RCC 7860 (cell line): ENCODE data around the gene PDCD5.
"Not testable (repeated sequence)": the region's sequence is repeated elsewhere in the genome, so short reads cannot be mapped to it uniquely, and the experiment has no call there.

Source experiments
- DNase-seq: peaks from one replicate; pipeline ENCODE4 v3.0.0-alpha.2; 2015; ENCODE audit warnings: low spot score
- FAIRE-seq: peaks from 2 replicates; lab custom pipeline; 2012; peaks lifted over from hg19 to GRCh38; lab: Jason Lieb, UNC

The PDCD5 gene

DNA sequence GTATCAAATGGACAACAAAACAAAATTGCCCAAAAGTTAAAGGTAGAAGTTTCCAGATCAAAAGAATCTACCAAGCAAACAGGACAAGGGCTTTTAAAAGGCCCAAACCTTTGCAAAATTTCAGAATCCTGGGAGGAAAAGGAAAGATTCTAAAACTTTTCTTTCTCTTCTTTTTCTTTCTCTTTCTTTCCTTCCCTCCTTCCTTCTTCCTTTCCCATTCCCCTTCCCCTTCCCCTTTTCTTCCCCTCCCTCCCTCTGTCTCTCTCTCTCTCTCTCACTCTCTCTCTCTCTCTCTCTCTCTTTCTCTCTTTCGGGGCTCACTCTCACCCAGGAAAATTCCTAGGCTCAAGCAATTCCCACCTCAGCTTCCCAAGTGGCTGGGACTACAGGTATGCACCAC, 4.2 kb upstream of the PDCD5 start:
- FAIRE-seq = no peak

DNA sequence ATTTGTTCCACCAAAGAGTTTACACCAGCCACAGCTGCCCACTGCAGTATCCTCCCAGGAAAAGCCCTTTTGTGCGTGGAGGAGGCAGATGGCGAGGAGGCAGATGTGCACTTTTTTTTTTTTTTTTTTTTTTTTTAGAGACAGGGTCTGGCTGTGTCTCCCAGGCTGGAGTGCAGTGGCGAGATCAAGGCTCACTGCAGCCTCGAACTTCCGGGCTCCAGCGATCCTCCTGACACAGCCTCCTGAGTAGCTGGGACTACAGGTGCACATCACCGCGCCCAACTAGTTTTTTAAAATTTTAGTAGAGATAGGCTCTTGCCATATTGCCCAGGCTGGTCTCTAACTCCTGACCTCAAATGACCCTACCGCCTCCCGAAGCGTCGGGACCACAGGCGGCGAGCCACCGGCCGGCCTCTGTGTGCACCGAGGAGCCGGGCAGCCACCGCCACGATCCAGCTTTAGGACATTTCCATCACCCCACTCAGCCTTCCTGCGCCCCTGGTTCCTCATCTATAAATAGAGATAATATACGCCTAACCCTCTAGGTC, 563 bp upstream of the PDCD5 start:
- FAIRE-seq (no peak), DNase-seq (no peak)

More for the DNA sequence above, 4.2 kb upstream of the PDCD5 start:
- no peak for DNase-seq

DNA sequence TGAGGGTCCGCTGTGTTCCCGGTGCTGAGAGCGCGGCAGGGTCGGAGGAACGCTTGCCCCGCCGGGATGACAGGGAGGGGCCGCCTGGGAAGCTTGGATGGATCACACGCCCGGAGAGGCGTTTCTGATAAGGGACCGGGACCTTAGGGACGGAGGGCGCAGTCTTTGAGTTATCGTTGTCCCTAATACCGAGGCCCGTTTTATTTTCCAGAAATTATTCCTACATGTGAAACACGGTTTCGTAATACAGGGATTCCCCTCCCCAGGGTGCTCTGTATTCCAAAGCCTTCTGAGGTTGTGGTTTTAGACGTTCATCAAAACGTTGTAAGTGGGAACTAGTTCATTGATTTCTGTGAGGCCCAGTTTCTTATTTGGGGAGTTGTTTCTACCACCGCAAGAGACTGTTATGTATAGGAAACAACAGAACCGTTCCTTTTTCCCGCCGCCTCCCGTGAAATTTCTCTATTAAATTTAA, 752 bp downstream of the PDCD5 start:
- DNase-seq = no peak

DNA sequence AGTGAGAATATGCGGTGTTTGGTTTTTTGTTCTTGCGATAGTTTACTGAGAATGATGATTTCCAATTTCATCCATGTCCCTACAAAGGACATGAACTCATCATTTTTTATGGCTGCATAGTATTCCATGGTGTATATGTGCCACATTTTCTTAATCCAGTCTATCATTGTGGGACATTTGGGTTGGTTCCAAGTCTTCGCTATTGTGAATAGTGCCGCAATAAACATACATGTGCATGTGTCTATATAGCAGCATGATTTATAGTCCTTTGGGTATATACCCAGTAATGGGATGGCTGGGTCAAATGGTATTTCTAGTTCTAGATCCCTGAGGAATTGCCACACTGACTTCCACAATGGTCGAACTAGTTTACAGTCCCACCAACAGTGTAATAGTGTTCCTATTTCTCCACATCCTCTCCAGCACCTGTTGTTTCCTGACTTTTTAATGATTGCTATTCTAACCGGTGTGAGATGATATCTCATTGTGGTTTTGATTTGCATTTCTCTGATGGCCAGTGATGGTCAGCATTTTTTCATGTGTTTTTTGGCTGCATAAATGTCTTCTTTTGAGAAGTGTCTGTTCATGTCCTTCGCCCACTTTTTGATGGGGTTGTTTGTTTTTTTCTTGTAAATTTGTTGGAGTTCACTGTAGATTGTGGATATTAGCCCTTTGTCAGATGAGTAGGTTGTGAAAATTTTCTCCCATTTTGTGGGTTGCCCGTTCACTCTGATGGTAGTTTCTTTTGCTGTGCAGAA, 6.9 kb downstream of the PDCD5 start:
- not testable (repeated sequence) for FAIRE-seq, DNase-seq

More for the DNA sequence above, 752 bp downstream of the PDCD5 start:
- FAIRE-seq = no peak

DNA sequence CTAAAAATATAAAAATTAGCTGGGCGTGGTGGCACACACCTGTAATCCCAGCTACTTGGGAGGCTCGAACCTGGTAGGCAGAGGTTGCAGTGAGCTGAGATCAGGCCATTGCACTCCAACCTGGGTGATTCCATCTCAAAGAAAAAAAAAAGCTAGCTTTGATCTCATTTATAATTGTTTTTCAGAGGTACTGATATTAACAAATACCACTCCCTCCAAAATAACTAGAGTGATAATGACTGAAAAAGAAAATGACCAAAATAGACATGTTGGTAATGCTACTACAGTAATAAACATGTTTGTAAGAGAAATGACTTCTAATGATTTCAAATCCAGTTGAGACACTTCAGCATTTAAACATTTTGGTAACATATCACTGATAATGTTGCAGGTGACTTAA, 13.0 kb downstream of the PDCD5 start:
- no peak for DNase-seq
- FAIRE-seq = no peak

DNA sequence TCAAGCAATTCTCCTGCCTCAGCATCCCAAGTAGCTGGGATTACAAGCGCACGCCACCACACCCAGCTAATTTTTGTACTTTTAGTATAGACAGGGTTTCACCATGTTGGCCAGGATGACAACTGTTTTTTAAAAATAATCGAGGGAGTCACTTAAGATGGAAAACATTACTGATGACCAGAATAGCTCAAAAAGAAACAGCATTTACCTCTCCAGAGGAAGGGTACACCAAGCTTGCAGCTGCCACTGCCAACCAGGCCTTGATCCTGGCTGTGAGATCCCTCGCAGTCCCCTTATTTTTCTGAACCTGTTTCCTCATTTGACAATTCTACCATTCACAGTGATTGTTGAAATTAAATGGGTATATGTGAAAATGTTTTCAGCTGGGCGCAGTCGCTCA, 14.5 kb downstream of the PDCD5 start:
- DNase-seq (no peak), FAIRE-seq (no peak)

DNA sequence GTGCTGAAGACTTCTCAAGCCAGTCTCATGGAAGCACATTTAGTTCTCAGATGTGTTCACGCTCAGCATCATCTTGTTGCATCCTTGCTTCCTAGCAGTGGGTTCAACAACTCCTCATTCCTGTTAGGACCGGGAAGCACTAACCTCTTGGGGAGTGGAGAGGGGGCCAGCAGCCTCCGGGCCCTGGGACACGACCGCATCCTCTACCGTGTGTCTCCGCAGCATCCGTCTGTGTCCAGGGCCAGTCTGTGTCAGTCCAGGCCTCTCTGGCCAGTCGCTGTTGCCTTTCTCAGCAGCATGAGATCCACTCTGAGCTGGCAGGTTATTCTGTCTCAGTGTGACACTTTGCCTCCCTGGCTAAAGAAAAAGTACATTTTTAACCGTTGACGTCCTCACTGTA, 17.0 kb downstream of the PDCD5 start:
- FAIRE-seq (no peak), DNase-seq (no peak)

DNA sequence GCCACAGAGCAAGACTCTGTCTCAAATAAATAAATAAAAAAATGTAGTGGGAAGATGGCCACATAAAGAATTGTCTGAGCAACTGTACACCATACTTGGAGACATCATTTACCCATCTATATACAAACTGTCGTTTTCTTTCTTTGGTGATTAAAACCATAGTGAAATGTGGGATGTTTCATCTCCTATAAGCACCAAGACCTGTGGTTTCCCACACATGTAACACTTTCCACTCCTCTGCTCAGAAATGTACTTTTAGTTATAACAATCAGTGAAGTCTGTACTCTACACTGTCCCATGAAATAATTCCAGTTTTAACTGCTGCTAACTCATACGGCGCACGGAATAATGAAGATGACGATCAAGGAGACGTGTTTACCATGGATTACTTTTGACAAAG, 18.3 kb downstream of the PDCD5 start:
- no peak for FAIRE-seq
- no peak for DNase-seq

DNA sequence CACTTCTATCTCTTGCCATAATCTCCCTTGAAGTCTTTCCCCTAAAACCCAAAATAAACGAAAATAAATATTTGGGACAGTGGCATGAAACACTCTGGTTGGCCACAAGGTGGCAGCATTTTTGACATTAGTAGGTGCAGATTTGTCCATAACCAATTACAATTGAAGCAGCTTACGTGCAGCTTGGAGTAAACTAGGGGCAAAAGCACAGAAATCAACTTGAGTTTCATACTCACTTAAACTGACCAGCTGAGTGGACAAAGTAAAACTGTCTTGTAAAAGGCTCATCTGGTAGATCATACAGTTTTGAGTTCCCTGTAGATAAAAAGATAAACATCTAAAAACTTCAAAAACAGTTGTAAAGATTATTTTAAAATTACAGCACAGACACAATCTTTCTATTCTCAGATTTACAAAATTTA, 18.8 kb downstream of the PDCD5 start:
- FAIRE-seq = peak; percentile 40
- DNase-seq = peak; percentile 24

DNA sequence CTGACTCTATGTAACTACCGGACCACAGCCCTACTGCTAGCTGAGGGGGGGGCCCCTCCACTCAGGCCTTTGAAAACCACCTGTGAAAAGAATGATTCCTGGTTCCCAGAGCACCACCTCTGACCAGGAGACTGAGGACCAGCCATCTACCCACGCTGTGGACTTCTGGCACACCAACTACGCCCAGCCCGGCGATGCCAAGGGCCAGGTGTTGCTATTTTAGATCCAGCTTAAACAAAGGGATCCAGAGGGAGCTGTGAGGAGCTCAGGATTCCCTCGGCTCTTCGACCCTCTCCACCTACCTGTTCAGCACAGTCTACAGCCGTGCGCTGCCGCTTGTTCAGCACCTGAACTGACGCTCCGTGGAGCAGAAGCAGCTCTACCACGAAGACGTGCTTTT, 23.0 kb downstream of the PDCD5 start:
- DNase-seq (no peak), FAIRE-seq (no peak)

DNA sequence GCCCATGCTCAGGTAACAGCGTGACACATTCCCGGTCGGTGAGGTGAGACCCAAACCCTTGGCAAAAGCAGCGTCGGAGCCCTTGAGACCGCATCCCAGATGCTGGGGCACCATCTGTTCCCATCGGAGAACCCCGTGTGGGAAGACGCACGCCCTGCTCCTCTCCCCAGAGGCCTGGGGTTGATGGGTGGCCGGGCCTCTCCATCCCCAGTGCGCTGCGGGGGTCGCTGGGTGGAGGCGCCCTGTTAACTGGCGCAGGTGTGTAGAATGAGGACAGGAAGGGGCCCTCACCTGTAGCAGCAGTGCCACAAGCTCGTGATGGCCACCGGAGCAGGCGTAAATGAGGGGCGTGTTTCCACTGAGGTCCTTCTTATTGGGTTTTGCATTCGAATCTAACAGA, 24.6 kb downstream of the PDCD5 start:
- FAIRE-seq (no peak), DNase-seq (no peak)

DNA sequence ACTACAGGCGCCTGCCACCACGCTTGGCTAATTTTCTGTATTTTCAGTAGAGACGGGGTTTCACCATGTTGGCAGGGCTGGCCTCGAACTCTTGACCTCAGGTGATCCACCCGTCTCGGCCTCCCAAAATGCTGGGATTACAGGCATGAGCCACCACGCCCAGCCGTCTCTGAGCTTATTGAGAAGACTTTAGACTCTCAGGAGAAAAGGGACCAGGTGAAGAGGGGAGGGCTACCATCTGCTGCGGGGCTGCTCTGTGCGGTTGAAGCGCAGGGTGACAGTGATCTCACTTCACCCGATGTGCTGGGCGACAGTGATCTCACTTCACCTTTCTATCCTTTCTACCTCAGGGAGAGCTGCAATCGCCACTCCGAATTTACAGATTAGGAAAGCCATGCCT, 25.3 kb downstream of the PDCD5 start:
- FAIRE-seq (no peak), DNase-seq (no peak)

DNA sequence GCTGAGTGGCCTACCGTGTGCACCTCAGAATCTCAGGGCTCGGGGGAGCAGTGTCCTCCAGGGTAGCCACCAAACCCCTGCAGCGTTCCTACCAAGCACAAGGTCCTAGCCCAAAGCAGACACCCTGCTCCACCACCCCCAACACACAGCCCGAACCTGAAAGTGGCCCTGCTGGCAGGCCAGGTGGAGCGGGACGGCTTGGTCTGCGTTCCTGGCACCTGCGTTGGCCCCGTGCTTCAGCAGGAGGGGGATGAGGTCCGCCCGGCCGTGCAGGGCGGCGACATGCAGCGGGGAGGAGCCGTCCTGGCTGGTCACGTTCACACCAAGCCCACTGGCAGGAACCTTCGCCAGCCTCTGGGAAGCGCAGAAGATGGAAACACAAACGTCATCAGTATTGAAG, 26.5 kb downstream of the PDCD5 start:
- DNase-seq = no peak
- FAIRE-seq = no peak

DNA sequence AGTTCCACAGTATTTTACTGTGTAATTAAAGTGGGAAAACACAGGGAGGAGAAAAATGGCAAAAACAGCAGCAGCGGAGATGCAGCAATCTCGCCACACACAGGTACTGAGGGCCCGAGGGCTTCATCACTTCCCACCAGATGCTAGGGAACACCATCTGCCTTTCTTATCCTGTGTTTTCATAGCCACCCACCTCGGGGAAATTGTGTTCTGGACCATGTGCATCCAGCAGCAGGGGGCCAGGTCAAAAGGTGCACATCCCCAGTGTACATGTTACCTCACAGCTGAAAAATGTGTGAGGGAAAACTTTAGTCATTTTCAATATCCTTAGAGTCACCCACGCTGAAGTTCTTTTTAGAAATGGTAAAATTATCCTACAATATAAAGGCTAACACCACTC, 30.2 kb downstream of the PDCD5 start:
- FAIRE-seq = no peak
- DNase-seq = no peak

DNA sequence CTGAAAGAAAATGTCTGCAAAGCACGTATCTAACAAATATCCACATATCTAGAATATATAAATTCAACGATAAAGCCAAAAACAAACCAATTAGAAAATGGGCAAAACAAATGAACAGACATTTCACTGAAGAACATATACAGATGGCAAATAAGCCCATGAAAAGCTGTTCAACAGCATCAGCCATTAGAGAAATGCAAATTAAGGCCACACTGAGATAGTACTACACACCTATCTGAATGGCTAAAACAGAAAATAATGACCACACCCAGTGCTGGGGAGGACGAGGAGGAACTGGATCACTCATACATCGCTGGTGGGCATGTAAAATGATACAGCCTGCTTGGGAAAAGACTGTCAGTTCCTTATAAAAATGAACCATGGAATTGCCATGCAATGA, 32.0 kb downstream of the PDCD5 start:
- no peak for DNase-seq
- no peak for FAIRE-seq

DNA sequence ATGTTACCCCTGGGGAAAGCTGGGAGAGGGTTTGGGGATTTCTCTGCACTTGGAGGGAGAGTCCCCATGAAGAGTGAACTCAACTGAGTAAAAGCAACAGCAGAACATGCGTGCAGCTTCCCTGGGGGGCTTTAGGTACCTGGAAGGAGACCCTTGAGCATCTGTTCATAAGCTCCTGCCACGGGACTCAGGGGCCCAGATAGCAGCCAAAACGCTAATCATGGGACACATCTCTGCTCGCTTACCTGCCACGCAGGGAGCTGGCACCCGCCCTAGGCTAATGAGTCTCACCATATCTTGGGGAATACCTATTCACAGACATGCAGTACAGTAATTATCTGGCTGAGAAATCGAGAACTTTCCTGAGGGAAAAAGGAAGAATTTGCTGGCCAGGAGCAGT, 33.9 kb downstream of the PDCD5 start:
- FAIRE-seq = no peak
- DNase-seq = no peak

DNA sequence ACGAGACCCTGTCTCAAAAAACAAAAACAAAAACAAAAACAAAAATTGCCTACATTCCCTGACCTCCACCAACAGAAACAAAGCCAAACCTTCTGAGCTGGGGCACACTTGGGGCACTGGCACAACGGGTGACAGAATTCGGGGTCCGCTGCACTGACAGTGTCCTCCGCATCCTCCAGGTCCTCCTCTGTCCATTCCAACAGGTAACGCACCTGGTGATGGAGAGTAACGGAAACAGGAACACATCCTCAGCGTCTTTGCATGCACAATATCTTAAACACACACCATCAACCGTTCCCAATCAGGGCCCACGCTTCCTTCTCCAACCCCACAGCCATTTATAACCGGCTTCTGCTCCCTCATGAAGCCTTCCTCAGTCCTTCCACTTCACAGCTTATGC, 34.6 kb downstream of the PDCD5 start:
- FAIRE-seq (no peak), DNase-seq (no peak)

DNA sequence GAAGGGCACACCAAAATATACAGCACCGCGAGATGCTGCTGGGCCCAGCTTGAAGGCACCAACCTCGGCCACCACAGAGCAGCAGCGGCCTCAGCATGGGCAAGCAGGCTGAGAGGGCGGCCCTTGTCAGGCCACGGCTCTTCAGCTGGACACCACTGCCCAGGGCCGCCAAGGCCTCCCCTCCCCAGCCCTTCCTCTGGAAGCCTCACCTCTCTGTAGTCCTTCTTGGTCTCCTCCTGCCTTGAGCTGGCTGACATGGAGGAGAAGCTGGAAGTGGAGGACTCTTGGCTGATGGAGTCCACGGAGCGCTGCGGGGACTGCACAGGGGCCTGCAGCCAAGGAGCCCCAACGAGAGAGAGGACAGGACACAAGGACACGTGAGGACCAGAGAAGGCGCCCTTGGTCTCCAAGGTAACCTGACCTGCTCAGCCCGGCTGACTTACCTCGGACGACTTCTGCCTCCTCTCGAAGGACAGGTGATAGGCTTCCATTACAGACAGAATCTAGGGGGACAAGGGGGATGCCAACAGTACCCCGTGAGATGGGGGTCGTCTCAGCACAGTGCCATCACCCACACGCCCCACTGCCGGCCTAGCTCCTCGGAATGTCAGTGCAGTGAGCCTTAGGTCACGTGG, 38.2 kb downstream of the PDCD5 start:
- no peak for DNase-seq
- no peak for FAIRE-seq

DNA sequence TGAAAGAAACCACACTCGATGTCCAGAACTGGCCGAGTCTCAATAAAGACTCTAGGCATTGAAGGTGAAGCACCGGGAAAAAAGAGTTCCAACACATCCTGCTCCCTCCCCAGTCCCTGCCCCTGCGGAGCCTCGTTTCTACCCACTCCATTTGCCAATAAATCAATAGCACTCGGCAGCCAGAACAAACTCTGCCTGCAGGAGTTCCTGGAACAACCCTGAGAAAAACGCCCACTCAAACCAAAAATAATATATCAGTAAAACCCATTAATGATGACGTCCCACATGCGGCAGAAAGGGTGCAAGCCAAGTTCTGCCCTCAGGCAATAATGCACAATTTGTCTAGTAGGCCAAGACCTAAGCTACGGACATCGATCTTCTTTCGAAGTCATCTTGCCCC, 41.0 kb downstream of the PDCD5 start:
- DNase-seq (no peak), FAIRE-seq (no peak)

DNA sequence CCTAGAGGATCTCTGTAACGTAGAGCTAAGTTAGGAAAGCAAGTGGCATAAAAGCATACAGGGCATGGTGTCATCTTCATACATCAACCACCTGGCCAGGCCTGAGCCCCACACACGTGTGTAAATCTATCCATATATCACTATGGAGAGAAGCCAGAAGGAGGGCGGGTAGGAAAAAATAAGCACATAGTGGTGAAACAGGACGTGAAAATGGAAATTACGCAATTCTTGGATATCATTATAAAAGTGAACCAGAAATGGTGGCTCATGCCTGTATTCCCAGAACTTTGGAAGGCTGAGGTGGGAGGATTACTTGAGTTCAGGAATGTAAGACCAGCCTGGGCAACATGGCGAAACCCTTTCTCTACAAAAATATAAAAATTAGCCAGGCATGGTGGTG, 43.4 kb downstream of the PDCD5 start:
- DNase-seq (no peak), FAIRE-seq (no peak)

DNA sequence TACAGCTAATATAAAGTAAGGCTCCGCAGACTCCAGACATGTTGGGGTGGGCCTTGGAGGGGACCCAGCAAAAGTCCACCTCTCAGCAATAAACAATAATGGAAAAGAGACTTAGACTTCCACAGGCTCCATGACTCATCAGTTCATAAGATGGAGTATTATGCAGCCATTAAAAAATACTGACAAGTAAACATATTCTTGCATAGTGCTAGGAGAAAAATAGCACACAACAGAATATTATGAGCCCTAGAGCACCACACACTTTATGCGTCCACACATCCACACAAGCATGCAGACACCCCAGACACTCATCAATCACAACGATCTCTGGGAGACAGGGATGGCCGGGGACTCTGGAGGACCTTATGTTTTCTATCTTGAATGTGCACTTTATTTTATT, 46.0 kb downstream of the PDCD5 start:
- FAIRE-seq = no peak
- no peak for DNase-seq

DNA sequence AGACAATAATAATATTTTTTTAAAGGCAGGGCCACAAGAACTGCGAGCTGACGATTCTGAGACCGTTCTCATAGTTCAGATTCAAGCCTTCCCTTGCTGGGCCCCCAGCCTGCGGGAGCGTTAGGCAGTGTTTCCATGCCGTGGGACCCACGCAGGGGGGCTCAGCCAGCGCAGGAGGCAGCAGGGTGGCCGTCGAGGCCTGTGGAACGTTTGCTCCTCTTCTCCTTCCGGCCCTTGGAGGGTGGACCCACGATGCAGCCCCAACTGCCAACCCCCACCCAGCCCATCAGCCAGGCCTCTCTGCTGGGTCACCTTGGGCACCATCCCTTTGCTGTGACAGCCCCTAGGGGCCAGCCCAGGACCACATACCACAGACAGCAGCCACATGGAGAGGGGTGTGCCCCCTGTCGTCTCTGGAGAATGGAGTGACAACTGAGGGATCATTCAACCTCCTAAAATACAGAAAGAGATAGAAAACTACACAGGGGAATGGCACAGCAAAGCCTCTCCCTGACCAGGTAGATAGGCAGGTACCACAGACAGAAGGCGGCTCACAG, 46.8 kb downstream of the PDCD5 start:
- no peak for FAIRE-seq
- DNase-seq = no peak
